Muscle layer of duodenum (tissue), 2 donors: ENCODE data around the gene FAR1.

Experiments used
- H3K27ac ChIP-seq: one replicate; pipeline ENCODE4 v1.7.0; 2013; ENCODE audit warnings: mild to moderate bottlenecking, low read length
- H3K27me3 ChIP-seq: one replicate; pipeline ENCODE4 v1.7.0; 2013; ENCODE audit warnings: low read depth, mild to moderate bottlenecking, control low read depth, low read length
- H3K36me3 ChIP-seq, 2 donors: one replicate each; pipeline ENCODE4 v1.7.0; 2013; ENCODE audit warnings: low read length in 2 of 2, control low read depth in 1 of 2, mild to moderate bottlenecking in 1 of 2; ENCODE audit not compliant: insufficient read depth in 2 of 2, control insufficient read depth in 1 of 2
- H3K4me1 ChIP-seq, 2 donors: one replicate each; pipeline ENCODE4 v1.7.0; 2013; ENCODE audit warnings: low read length in 2 of 2, mild to moderate bottlenecking in 2 of 2, control low read depth in 1 of 2, moderate library complexity in 1 of 2; ENCODE audit not compliant: insufficient read depth in 2 of 2, control insufficient read depth in 1 of 2
- H3K4me3 ChIP-seq, 2 donors: one replicate each; pipeline ENCODE4 v1.7.0; 2013; ENCODE audit warnings: low read length in 2 of 2, low read depth in 1 of 2, mild to moderate bottlenecking in 1 of 2
- H3K9me3 ChIP-seq, 2 donors: one replicate each; pipeline ENCODE4 v1.7.0; 2013; ENCODE audit warnings: low read length in 2 of 2, control low read depth in 1 of 2, mild to moderate bottlenecking in 1 of 2; ENCODE audit not compliant: control insufficient read depth in 1 of 2
- donor health status: healthy.

The FAR1 gene

DNA sequence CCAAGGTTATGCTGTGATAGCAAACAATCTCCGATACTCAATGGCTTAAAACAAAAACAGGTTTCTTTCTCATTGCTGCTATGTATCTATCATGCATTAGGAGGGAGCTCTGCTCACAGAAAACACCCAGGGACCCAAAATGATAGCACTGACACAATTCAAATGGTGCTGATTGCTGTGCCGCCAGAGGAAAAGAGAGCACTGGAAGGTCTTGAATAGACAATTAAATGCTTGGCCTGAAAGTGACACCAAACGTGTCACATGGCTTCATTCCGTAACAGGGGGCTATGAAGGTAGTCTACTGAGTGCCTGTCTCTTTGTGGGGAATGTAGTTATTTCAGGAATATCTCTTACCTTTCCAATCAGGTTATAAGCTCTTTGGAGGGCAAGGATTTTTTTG is 94.2 kb downstream of the FAR1 start:
- no peaks in the 10 kb centered on the region for H3K4me1 ChIP-seq
- H3K27ac ChIP-seq = no peak overlapping the region
- H3K36me3 ChIP-seq = no peaks in the 10 kb centered on the region
- no peaks in the 10 kb centered on the region for H3K9me3 ChIP-seq
- H3K4me3 ChIP-seq = no peak overlapping the region
- H3K27me3 ChIP-seq = no peaks in the 10 kb centered on the region

DNA sequence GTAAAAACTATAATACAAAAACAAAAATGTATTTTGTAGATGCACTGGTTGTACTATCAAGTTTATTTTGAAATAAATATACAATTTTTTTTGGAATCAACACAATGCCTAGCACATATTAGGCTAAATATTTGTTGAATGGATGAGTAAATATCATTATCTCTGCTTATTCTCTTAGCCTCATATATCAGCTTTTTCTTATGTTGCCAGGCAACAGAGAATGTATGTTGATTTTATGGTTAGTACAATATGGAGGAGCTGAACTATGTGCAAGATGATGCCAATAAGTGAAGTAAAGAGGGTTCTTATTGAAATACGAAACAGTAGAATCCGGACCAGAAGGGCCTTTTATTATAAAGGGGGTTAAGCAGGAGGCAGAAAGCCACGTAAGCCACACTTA is 94.9 kb downstream of the FAR1 start:
- no peaks in the 10 kb centered on the region for H3K9me3 ChIP-seq
- no peaks in the 10 kb centered on the region for H3K36me3 ChIP-seq
- no peaks in the 10 kb centered on the region for H3K27me3 ChIP-seq
- H3K27ac ChIP-seq = no peak overlapping the region
- no peak overlapping the region for H3K4me3 ChIP-seq
- no peaks in the 10 kb centered on the region for H3K4me1 ChIP-seq

DNA sequence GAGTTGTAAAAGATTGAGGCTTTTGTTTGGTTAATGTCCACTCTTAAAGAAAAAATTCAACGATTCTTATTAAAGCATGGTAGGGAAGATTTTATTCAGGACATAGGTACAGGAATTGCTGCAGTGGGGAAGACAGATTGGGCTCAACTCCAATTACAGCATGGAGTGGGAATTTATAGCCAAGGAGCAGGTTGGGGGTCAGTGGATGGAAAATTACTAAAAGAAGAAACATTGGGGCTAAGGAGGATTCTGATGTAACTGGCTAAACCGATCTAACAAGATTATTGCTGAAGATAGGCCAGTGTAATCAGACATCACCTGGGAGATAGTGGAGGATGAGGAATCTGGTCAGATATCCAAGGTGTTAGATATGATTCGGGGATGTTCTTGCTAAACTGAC is 97.4 kb downstream of the FAR1 start:
- Histone ChIP-seq H3K4me3 (no peak overlapping the region), H3K9me3 (no peaks in the 10 kb centered on the region), H3K36me3 (no peaks in the 10 kb centered on the region)

DNA sequence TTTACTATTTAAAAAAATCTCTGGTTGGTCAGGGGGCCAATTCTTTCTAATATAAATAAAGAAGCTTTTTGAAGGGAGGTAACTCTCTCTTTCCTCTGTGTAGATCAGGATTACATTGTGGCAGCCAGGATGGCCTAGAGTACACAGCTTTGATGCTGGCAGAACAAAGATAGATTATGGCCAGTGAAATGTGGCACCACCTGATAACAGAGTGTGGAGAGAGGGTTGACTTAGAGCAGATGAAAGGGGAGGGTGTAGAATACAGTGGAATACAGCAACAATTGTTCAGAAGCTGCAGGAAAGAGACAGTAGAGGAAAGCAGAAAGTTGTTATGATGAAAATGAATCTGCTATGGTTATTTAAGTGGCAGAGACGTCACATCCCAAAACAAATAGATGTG is 99.0 kb downstream of the FAR1 start:
- Histone ChIP-seq H3K27ac (no peak overlapping the region), H3K4me1 (no peaks in the 10 kb centered on the region), H3K27me3 (no peaks in the 10 kb centered on the region), H3K36me3 (no peaks in the 10 kb centered on the region), H3K4me3 (no peak overlapping the region), H3K9me3 (no peaks in the 10 kb centered on the region)

More for the DNA sequence above, 97.4 kb downstream of the FAR1 start:
- H3K27me3 ChIP-seq = no peaks in the 10 kb centered on the region
- H3K27ac ChIP-seq = no peak overlapping the region
- no peaks in the 10 kb centered on the region for H3K4me1 ChIP-seq

DNA sequence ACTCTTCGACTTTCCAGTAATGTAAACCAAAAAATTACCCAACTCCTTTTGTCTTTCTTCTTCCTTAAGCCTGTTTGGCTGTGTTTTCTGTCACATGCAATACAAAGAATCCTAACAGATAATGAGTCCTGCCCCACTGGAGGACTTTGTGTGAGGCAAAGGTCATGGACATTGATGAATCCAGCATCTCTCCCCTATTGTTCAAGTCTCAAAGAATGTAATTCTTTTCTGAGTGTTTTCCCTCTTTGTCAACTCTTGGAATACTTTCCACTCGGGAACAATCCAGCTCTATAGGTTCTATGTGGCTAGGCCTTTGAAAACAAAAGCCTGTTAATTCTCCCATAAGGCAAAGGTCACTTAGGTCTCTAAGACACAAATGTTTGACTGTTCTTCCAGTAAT is 100.7 kb downstream of the FAR1 start:
- Histone ChIP-seq H3K9me3 (no peaks in the 10 kb centered on the region), H3K36me3 (no peaks in the 10 kb centered on the region), H3K27me3 (no peaks in the 10 kb centered on the region), H3K27ac (no peak overlapping the region), H3K4me1 (no peaks in the 10 kb centered on the region), H3K4me3 (no peak overlapping the region)

DNA sequence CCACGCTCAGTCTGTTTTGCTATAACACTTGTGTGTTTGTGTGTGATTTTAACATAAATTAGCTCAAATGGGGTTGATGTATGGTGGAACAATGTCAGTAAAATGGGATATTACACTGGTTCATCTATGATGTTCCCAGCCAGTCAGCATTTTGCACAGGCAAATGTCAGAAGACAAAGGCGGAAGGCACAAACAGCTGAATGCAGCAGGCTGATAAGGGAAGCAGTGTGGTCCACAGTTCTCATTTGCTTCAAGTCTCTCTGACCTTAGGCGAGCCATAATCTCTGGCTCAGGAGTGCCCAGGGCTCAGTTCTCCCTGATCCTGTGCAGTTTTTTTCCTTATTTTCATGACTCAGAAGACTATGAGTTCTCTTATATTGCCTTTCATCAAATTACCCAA is 102.7 kb downstream of the FAR1 start:
- no peak overlapping the region for H3K27ac ChIP-seq
- H3K27me3 ChIP-seq = no peaks in the 10 kb centered on the region
- H3K4me3 ChIP-seq = no peak overlapping the region
- no peaks in the 10 kb centered on the region for H3K9me3 ChIP-seq
- no peaks in the 10 kb centered on the region for H3K4me1 ChIP-seq
- no peaks in the 10 kb centered on the region for H3K36me3 ChIP-seq

DNA sequence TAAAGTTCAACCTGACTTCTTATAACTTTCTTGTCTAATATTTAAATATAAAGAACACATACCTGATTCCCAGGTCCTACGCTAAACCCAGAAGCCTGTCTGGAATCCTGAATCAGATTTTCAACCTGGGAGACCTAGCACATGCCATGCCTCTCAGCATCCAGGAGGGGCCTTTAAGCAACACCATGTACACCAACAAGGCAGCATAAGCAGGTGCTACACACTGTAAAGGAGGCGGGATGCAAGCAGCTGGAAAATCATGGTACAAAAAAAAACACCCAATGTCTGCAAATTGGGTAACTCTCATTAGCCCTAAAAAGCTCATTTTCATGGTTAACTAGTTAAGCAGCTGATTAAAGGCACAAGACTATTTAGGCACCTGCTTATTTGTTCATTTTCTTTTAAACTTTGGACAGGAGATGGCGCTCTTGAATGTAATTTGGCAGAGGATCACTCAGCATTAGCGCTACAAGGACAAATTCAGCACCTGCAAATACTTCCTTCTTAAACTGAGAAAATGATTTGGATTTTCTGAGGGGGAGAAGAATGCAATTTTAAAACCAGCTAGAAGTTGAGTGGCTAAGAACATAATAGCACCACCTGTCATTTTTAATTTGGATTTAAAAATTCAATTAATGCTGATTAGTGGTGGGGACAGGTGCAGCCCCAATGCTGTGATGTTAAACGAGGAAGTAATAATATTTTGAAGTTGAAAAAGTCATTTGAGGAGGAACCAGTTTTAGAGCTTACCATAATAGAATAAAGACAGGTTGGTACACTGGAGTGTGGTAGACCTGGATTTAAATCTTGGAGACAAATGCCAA is 104.0 kb downstream of the FAR1 start:
- H3K9me3 ChIP-seq = no peaks in the 10 kb centered on the region
- no peaks in the 10 kb centered on the region for H3K36me3 ChIP-seq

DNA sequence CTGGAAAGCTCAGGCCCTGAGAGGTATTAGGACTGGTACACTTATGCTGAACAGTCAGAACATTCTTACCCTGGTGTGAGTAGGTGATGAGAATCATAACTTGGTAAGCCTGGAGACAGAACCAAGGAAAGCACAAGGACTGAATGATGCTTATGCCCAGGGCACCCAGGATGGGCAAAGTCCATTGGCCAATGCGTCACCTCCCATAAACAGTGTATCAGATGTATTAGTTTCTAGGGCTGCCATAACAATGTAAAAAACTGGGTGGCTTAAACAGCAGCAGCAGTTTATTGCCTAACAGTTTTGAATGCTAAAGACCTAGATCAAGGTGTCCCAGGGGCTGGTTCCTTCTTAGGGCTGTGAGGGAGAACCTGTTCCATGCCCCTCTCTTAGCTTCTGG is 107.0 kb downstream of the FAR1 start:
- Histone ChIP-seq H3K9me3 (no peaks in the 10 kb centered on the region), H3K27ac (no peak overlapping the region), H3K4me1 (no peaks in the 10 kb centered on the region)

More for the DNA sequence above, 104.0 kb downstream of the FAR1 start:
- Histone ChIP-seq H3K27me3 (no peaks in the 10 kb centered on the region), H3K4me1 (no peaks in the 10 kb centered on the region), H3K27ac (no peak overlapping the region), H3K4me3 (no peak overlapping the region)

DNA sequence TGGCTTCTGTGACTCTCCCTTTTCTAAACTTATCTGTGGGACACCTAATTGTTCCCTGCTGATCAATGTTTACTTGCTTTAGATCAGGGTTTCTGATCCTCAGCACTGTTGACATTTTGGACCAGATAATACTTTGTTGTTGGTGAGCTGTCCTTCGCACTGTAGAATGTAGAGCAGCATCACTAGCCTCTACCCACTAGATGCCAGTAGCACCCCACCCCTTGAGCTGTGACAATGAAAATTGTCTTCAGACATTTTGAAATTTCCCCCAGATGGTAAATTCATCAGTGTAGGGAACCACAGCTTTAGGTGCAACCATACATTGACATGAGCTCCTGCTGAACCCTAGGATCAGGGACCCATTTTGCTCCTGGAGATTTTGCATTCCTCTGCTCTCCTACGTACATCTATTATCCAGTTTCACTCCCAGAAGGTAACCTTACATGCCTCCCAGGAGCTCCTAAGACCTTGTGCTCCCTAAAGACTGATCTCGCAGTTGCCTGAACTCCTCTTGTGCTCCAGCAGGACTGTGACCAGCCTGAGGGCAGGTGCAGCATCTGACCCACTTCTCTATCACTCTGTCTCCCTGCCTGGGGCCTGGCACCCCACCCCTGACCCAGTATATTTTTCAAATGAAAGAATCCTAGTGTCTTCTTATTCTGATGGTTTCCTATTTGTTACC is 107.8 kb downstream of the FAR1 start:
- H3K36me3 ChIP-seq = no peaks in the 10 kb centered on the region

More for the DNA sequence above, 107.0 kb downstream of the FAR1 start:
- Histone ChIP-seq H3K36me3 (no peaks in the 10 kb centered on the region), H3K4me3 (no peak overlapping the region), H3K27me3 (no peaks in the 10 kb centered on the region)

DNA sequence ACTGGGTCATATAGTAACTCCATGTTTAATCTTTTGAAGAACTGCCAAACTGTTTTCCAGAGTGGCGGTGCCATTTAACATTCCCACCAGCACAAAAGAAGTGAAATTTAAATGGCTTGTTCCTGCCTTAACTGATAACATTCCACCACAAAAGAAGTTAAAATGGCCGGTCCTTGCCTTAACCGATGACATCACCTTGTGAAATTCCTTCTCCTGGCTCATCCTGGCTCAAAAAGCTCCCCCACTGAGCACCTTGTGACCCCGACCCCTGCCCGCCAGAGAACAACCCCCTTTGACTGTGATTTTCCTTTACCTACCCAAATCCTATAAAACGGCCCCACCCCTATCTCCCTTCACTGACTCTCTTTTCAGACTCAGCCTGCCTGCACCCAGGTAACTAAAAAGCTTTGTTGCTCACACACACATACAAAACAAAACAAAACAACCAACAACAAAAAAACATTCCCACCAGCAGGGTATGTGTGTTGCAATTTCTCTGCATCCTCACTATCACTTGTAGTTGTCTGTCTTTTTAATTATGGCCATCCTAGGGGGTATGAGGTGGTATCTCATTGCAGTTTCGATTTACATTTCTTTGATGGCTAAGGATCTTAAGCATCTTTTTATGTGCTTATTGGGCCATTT is 109.0 kb downstream of the FAR1 start:
- Histone ChIP-seq H3K36me3 (no peaks in the 10 kb centered on the region), H3K4me3 (no peak overlapping the region), H3K27me3 (no peaks in the 10 kb centered on the region), H3K9me3 (no peaks in the 10 kb centered on the region), H3K27ac (no peak overlapping the region), H3K4me1 (no peaks in the 10 kb centered on the region)

More for the DNA sequence above, 107.8 kb downstream of the FAR1 start:
- no peak overlapping the region for H3K27ac ChIP-seq
- H3K4me1 ChIP-seq = no peaks in the 10 kb centered on the region
- no peak overlapping the region for H3K4me3 ChIP-seq
- no peaks in the 10 kb centered on the region for H3K27me3 ChIP-seq
- H3K9me3 ChIP-seq = no peaks in the 10 kb centered on the region

DNA sequence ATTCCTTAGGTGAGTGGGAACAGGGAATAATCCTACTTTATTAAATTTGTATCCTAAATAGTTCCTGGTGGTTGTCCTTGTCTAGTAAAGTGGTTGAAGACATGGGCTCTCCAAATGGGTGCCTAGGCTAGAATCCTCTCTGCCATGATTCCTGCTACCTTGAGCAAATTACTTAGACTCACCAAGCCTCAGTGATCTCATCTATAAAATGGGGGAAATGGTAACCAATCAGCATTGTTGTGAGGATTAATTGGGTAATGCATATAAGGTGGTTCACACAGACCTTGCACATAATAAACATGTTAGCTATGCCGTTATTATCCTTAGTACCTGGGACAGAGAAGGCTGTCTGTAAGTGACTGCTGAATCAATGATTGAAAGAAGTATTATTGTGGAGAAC is 109.9 kb downstream of the FAR1 start:
- H3K4me1 ChIP-seq = no peaks in the 10 kb centered on the region
- H3K9me3 ChIP-seq = no peaks in the 10 kb centered on the region
- no peaks in the 10 kb centered on the region for H3K36me3 ChIP-seq
- H3K27me3 ChIP-seq = no peaks in the 10 kb centered on the region
- H3K27ac ChIP-seq = no peak overlapping the region
- no peak overlapping the region for H3K4me3 ChIP-seq
